MM.1S (cell line): ENCODE measurements around the gene PRKCZ.

Experiments used
- DNase-seq: peaks from one replicate; pipeline ENCODE4 v3.0.0-alpha.2; 2015
- H2AFZ ChIP-seq: fragments of 300-600 bp; sonication (generic); 2 replicates; pipeline ENCODE4 v1.6.0; 2016; ENCODE audit warnings: antibody characterized with exemption, low read length
- H3F3A ChIP-seq: fragments of 300-600 bp; sonication (generic); 2 replicates; pipeline ENCODE4 v1.6.1; 2016; ENCODE audit warnings: mild to moderate bottlenecking, antibody characterized with exemption, low read length, moderate library complexity, mixed read lengths; ENCODE audit not compliant: insufficient read depth
- H3K27ac ChIP-seq: fragments of 300-600 bp; sonication (generic); 2 replicates; pipeline ENCODE4 v1.5.1; 2016; ENCODE audit warnings: mild to moderate bottlenecking, low read length
- H3K27me3 ChIP-seq: fragments of 300-600 bp; sonication (generic); replicated peaks from 2 replicates; pipeline ENCODE4 v1.6.0; 2016; ENCODE audit warnings: low read length; ENCODE audit not compliant: insufficient read depth
- H3K36me3 ChIP-seq: fragments of 300-600 bp; sonication (generic); replicated peaks from 2 replicates; pipeline ENCODE4 v1.6.1; 2016; ENCODE audit warnings: mild to moderate bottlenecking, low read length, mixed read lengths; ENCODE audit not compliant: insufficient read depth
- H3K4me1 ChIP-seq: fragments of 300-600 bp; sonication (generic); 2 replicates; pipeline ENCODE4 v1.6.1; 2016; ENCODE audit warnings: low read length, mixed read lengths
- H3K4me2 ChIP-seq: fragments of 300-600 bp; sonication (generic); 2 replicates; pipeline ENCODE4 v1.6.0; 2016; ENCODE audit warnings: low read depth, low read length
- H3K4me3 ChIP-seq: fragments of 300-600 bp; sonication (generic); 2 replicates; pipeline ENCODE4 v1.5.1; 2016; ENCODE audit warnings: low read length, mixed read lengths
- H3K79me2 ChIP-seq: fragments of 300-600 bp; sonication (generic); 2 replicates; pipeline ENCODE4 v1.6.1; 2016; ENCODE audit warnings: mixed run types, low read length, mixed read lengths
- H3K9ac ChIP-seq: fragments of 300-600 bp; sonication (generic); 2 replicates; pipeline ENCODE4 v1.6.1; 2016; ENCODE audit warnings: low read length, mixed read lengths
- H3K9me2 ChIP-seq: fragments of 300-600 bp; sonication (generic); replicated peaks from 2 replicates; pipeline ENCODE4 v1.6.1; 2016; ENCODE audit warnings: mild to moderate bottlenecking, low read length, mixed read lengths; ENCODE audit not compliant: insufficient read depth
- H3K9me3 ChIP-seq: fragments of 300-600 bp; sonication (generic); replicated peaks from 2 replicates; pipeline ENCODE4 v1.6.1; 2016; ENCODE audit warnings: mild to moderate bottlenecking, low read length, mixed read lengths; ENCODE audit not compliant: insufficient read depth
- H4K20me1 ChIP-seq: fragments of 300-600 bp; sonication (generic); 2 replicates; pipeline ENCODE4 v1.6.1; 2016; ENCODE audit warnings: mild to moderate bottlenecking, low read length, moderate library complexity, mixed read lengths; ENCODE audit not compliant: insufficient read depth
- EZH2 ChIP-seq: fragments of 300-600 bp; sonication (generic); optimal IDR thresholded peaks from 2 replicates; pipeline ENCODE3; 2017; ENCODE audit warnings: low read depth, mild to moderate bottlenecking, antibody characterized with exemption, low read length, mixed read lengths
- EZH2phosphoT487 ChIP-seq: fragments of 300-600 bp; sonication (generic); IDR thresholded peaks from 2 replicates; pipeline ENCODE4 v1.6.1; 2018; ENCODE audit warnings: antibody characterized with exemption, low read length
- TF ChIP-seq, protein P1 (sequence below): fragments of 300-600 bp; sonication (generic); IDR thresholded peaks from 2 replicates; pipeline ENCODE4 v1.5.1; 2016; ENCODE audit warnings: antibody characterized with exemption, low read length, mixed read lengths

Gene PRKCZ

DNA sequence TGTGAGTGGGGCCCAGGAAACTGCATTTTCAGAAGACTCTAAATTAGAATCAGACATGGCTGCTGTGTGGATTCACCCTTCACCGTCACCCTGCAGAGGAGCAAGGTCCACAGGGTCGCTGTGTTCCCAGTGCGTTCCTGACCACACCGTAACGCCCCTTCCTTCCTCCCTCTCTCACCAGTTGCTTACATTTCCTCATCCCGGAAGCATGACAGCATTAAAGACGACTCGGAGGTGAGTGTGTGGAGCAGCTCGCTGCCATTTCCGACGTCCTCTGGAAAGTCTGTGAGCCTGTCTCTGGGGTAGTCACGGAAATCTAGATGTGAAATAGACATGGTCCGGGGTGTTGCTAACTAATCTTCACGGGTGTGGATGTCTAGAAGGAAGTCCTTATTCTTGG, 98.5 kb downstream of the PRKCZ start:
- DNase-seq, result no peak
- Histone ChIP-seq H3K9me2 (no peaks in the 10 kb centered on the region), H3K36me3 (no peaks in the 10 kb centered on the region), H3K4me1 (no peaks in the 10 kb centered on the region), H3K4me3 (no peak overlapping the region), H3K4me2 (no peak overlapping the region), H3K79me2 (no peaks in the 10 kb centered on the region), H3K9ac (no peak overlapping the region), H2AFZ (no peak overlapping the region), H3F3A (no peaks in the 10 kb centered on the region), H4K20me1 (no peaks in the 10 kb centered on the region), H3K9me3 (no peaks in the 10 kb centered on the region), H3K27ac (no peak overlapping the region), H3K27me3 (peaks cover 78% of the 10 kb centered on the region)
- TF ChIP-seq EZH2, result no peak

DNA sequence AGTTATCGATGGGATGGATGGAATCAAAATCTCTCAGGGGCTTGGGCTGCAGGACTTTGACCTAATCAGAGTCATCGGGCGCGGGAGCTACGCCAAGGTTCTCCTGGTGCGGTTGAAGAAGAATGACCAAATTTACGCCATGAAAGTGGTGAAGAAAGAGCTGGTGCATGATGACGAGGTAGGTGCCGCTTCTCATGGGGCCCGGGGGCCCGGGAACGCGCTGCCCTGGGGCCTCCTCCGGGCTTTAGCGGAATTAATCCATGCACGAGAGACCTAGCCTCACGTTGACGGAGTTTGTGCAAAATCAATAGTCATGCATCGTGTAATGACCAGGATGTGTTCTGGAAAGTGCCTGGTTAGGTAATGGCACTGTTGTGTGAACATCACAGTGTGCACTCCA, 100.6 kb downstream of the PRKCZ start:
- no peak for DNase-seq
- Histone ChIP-seq H3K79me2 (no peaks in the 10 kb centered on the region), H3K4me3 (no peak overlapping the region), H4K20me1 (no peaks in the 10 kb centered on the region), H3K4me1 (no peaks in the 10 kb centered on the region), H3K27me3 (peaks cover 77% of the 10 kb centered on the region), H2AFZ (no peak overlapping the region), H3K9me3 (no peaks in the 10 kb centered on the region), H3K9me2 (no peaks in the 10 kb centered on the region), H3K4me2 (no peak overlapping the region), H3K9ac (no peak overlapping the region), H3K36me3 (no peaks in the 10 kb centered on the region), H3F3A (no peaks in the 10 kb centered on the region), H3K27ac (no peak overlapping the region)
- TF ChIP-seq EZH2, result no peak
- no peak for TF ChIP-seq EZH2phosphoT487
- TF ChIP-seq, protein P1, sequence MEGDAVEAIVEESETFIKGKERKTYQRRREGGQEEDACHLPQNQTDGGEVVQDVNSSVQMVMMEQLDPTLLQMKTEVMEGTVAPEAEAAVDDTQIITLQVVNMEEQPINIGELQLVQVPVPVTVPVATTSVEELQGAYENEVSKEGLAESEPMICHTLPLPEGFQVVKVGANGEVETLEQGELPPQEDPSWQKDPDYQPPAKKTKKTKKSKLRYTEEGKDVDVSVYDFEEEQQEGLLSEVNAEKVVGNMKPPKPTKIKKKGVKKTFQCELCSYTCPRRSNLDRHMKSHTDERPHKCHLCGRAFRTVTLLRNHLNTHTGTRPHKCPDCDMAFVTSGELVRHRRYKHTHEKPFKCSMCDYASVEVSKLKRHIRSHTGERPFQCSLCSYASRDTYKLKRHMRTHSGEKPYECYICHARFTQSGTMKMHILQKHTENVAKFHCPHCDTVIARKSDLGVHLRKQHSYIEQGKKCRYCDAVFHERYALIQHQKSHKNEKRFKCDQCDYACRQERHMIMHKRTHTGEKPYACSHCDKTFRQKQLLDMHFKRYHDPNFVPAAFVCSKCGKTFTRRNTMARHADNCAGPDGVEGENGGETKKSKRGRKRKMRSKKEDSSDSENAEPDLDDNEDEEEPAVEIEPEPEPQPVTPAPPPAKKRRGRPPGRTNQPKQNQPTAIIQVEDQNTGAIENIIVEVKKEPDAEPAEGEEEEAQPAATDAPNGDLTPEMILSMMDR, result no peak

GRCh38 chr1:2151252-2151651, 101.0 kb downstream of the PRKCZ start:
- no peaks in the 10 kb centered on the region for H3K4me1 ChIP-seq
- H3K79me2 ChIP-seq, result no peaks in the 10 kb centered on the region
- H3F3A ChIP-seq, result no peaks in the 10 kb centered on the region
- no peaks in the 10 kb centered on the region for H3K9me3 ChIP-seq
- no peak overlapping the region for H3K27ac ChIP-seq
- no peak overlapping the region for H3K4me3 ChIP-seq
- no peak for TF ChIP-seq EZH2phosphoT487
- no peak overlapping the region for H2AFZ ChIP-seq
- no peak for DNase-seq
- no peak overlapping the region for H3K4me2 ChIP-seq
- peaks cover 77% of the 10 kb centered on the region for H3K27me3 ChIP-seq
- H3K9me2 ChIP-seq, result no peaks in the 10 kb centered on the region
- H3K36me3 ChIP-seq, result no peaks in the 10 kb centered on the region
- H4K20me1 ChIP-seq, result no peaks in the 10 kb centered on the region
- H3K9ac ChIP-seq, result no peak overlapping the region

DNA sequence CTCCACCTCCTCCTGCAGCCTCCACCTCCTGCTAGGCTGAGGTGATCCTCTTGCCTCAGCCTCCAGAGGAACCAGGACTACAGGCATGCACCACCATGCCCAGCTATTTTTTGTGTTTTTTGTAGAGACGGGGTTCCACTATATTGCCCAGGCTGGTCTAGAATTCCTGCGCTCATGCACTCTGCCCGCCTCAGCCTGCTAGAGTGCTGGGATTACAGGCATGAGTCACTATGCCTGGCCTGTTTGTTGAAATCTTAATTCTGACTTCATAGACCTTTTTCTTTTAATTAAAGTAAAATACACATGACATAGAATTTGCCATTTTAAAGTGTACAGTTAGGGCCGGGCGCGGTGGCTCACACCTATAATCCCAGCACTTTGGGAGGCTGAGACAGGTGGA, 101.7 kb downstream of the PRKCZ start:
- no peaks in the 10 kb centered on the region for H3K9me2 ChIP-seq
- H3K9ac ChIP-seq, result no peak overlapping the region
- no peak overlapping the region for H3K27ac ChIP-seq
- no peak for DNase-seq
- H3K9me3 ChIP-seq, result no peaks in the 10 kb centered on the region
- H3K79me2 ChIP-seq, result no peaks in the 10 kb centered on the region
- no peak overlapping the region for H2AFZ ChIP-seq
- no peaks in the 10 kb centered on the region for H3K4me1 ChIP-seq
- H3K4me2 ChIP-seq, result no peak overlapping the region
- TF ChIP-seq EZH2phosphoT487, result no peak
- no peaks in the 10 kb centered on the region for H3F3A ChIP-seq
- peaks cover 77% of the 10 kb centered on the region for H3K27me3 ChIP-seq
- H3K36me3 ChIP-seq, result no peaks in the 10 kb centered on the region
- H4K20me1 ChIP-seq, result no peaks in the 10 kb centered on the region
- no peak overlapping the region for H3K4me3 ChIP-seq

- no peak overlapping the region for H3K4me2 ChIP-seq
- H3F3A ChIP-seq, result no peaks in the 10 kb centered on the region
- no peaks in the 10 kb centered on the region for H3K79me2 ChIP-seq
- no peak overlapping the region for H2AFZ ChIP-seq
- no peaks in the 10 kb centered on the region for H3K36me3 ChIP-seq
- H3K4me1 ChIP-seq, result no peaks in the 10 kb centered on the region
- no peak for TF ChIP-seq EZH2
- H3K27me3 ChIP-seq, result peaks cover 87% of the 10 kb centered on the region
- H3K9ac ChIP-seq, result no peak overlapping the region
- no peaks in the 10 kb centered on the region for H4K20me1 ChIP-seq
- H3K4me3 ChIP-seq, result no peak overlapping the region
- H3K9me2 ChIP-seq, result no peaks in the 10 kb centered on the region
- no peak for DNase-seq
- H3K9me3 ChIP-seq, result no peaks in the 10 kb centered on the region
- H3K27ac ChIP-seq, result no peak overlapping the region
These were observed 102.7 kb downstream of the PRKCZ start for GRCh38 chr1:2152954-2153353.
